ENCODE results near the gene CR1.
"Not testable (repeated sequence)": the region's sequence is repeated elsewhere in the genome, so short reads cannot be mapped to it uniquely, and the experiment has no call there.

The CR1 gene

DNA sequence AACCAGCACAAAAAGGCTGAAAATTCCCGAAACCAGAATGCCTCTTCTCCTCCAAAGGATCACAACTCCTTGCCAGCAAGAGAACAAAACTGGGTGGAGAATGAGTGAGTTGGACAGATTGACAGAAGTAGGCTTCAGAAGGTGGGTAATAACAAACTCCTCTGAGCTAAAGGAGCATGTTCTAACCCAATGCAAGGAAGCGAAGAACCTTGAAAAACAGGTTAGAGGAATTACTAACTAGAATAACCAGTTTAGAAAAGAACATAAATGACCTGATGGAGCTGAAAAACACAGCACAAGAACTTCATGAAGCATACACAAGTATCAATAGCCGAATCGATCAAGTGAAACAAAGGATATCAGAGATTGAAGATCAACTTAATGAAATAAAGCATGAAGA lies 93.5 kb downstream of the CR1 start:
- DNase-seq (ENCODE audit: low spot score) = not testable (repeated sequence)

DNA sequence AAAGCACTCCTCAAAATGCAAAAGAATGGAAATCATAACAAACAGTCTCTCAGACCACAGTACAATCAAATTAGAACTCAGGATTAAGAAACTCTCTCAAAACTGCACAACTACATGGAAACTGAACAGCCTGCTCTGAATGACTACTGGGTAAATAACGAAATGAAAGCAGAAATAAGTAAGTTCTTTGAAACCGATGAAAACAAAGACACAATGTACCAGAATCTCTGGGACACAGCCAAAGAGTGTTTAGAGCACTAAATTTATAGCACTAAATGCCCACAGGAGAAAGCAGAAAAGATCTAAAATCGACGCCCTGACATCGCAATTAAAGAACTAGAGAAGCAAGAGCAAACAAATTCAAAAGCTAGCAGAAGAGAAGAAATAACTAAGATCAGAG lies 95.2 kb downstream of the CR1 start:
- not testable (repeated sequence) for DNase-seq (ENCODE audit: low spot score)

DNA sequence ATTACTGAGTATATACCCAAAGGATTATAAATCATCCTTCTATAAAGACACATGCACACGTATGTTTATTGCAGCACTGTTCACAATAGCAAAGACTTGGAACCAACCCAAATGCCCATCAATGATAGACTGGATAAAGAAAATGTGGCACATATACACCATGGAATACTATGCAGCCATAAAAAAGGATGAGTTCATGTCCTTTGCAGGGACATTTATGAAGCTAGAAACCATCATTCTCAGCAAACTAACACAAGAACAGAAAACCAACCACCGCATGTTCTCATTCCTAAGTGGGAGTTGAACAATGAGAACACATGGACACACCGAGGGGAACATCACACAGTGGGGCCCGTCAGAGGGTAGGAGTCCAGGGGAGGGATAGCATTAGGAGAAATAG lies 98.1 kb downstream of the CR1 start:
- not testable (repeated sequence) for DNase-seq (ENCODE audit: low spot score)

- DNase-seq (ENCODE audit: low spot score) = peak; percentile 16
Observed at GRCh38 chr1:207603777-207604176, 107.8 kb downstream of the CR1 start.

- no peak for DNase-seq (ENCODE audit: low spot score)
Observed at GRCh38 chr1:207605444-207606361, 109.7 kb downstream of the CR1 start.

DNA sequence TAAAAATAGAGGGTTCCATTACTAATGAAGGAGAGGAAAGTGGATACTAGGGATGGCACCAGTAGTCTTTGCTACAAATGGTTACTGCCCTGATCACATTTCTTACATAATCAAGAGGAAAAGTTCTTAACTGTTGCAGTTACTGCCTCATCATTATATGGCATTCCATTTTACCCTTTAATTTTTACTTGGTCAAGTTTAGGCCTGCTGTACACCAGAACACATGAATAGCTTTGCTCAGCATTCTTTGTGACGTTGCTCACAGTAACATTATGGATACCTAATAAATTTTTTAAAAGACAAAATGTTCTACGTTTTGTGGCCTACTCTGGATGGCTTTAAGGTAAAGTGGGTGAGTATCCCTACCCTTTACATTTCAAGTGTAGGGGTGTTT lies 110.4 kb downstream of the CR1 start:
- DNase-seq (ENCODE audit: low spot score) = no peak

DNA sequence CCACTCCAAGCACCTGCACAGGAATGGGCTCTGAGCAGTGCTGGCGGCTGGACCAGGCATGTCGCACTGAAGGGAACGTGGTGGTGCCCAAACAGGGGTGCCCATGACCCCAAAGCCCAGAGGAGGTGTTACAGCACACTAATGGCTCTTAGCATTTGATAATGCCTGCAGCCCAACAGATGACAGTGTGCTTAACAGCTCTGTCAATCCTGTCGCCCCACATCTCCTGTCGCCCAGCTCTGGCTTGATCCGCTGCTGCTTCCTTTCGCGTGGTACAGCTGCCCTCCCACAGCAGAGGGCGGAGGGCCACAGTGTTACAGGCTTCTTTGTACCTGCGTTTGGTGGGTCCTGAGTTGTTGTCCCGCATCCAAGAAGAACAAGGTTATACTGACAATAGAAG lies 116.8 kb downstream of the CR1 start:
- DNase-seq (ENCODE audit: low spot score) = no peak

DNA sequence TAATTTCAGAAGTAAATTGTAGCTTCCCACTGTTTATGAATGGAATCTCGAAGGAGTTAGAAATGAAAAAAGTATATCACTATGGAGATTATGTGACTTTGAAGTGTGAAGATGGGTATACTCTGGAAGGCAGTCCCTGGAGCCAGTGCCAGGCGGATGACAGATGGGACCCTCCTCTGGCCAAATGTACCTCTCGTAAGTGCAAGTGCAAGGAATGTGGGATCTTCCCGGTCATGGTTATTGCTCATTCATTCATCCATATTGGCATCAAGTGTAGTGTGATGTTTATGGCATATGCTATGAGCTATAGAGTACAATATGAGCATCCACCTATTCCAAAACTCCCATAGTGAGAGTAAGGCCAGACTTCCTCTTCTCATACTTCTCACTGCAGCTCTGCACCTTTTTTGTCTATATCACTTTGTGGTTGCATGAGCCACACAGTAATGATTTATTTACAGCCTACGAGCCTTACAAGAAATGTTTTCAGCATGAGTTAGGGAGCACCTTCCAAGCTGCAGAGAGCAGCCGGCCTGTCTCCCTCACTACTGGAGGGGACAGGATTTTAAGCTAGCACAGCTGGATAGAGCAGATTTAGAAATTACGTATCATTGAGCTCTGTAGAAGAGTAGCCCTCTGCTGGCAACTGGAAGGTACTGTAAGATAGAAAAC lies 124.0 kb downstream of the CR1 start:
- DNase-seq (ENCODE audit: low spot score) = peak; percentile 42

DNA sequence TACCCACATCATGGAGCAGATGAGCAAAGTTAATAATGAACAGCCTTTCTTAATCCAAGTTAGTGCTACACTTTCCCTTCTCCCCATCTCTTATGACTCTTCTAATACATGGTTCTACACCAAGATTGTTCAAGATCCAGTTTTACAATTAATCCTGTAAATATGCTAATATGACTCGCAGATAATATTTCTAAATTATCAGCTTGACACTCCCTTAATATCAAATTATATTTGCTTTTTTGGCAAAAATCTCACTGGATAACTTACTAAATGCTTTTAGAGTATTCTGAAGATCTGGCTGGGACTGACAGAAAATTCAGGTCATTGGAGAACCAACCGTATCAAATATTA lies 124.6 kb downstream of the CR1 start:
- no peak for DNase-seq (ENCODE audit: low spot score)

- not testable (repeated sequence) for DNase-seq (ENCODE audit: low spot score)
Observed at GRCh38 chr1:207625504-207626071, 129.6 kb downstream of the CR1 start.

DNA sequence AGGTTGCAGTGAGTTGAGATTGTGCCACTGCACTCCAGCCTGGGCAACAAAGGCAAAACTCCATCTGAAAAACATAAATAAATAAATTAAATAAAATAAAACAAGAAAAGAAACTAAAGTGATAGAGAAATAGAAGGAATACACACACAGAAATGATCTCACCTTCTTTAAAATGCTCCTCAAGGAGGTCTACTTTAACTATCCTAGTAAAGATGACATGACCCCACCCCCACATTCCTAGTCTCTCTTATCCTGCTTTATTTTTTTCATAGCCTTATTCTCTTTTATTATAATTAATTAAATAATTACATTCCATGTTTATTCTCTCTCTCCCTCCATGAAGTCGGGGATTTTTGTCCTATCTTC lies 131.0 kb downstream of the CR1 start:
- DNase-seq (ENCODE audit: low spot score) = no peak

GRCh38 chr1:207627496-207627895 lies 131.5 kb downstream of the CR1 start:
- no peak for DNase-seq (ENCODE audit: low spot score)

DNA sequence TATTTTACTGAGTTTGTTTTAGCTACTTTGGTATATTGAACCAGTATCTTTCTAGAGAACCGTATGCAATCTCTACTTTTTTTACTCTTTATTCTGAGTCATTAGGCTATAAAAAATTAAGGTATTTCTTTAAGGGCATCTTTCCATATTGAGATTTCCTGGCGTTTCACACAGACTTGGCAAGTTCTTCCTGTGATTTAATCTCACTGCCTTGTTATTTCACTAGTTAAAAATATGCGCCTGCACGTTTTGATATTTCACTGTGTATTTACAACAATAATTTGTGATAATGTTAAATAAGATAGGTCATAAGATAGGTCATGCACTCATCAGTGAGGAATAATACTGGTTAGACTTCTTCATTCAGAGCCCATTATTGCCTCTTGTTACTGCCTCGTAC lies 132.8 kb downstream of the CR1 start:
- DNase-seq (ENCODE audit: low spot score) = no peak

DNA sequence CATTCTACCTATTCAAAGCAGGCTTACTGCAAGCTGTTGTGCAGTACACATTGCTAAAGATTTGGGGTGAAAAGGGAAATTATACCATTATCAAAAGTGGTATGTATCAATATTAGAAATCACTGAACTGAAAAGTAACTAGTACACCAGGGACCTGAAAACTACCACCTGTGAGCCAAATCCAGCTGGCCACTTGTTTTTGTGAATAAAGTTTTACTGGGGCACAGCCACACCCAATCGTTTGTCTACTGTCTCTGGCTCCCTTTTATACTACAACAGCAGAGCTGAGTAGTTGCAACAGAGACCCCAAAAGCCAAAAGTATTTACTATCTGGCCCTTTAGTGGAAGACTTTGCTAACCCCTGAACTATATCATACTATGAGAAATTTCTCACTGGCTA lies 135.2 kb downstream of the CR1 start:
- no peak for DNase-seq (ENCODE audit: low spot score)

DNA sequence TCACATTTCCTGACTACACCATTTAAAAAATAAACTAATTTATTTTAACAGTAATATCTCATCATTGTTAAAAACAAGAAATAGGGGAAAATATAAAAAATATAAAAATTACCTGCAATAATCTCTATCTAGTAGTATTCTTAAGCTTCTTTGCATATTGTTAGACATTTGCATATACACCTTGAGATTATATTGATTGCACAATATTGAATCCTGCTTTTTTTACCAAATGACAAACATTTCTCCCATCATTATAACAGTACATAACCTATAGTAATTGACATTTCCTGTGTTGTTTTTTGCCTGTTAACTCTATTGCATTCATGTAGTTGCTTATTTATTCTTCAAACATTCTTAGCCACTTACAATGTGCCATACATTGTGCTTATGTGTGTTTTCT lies 137.3 kb downstream of the CR1 start:
- no peak for DNase-seq (ENCODE audit: low spot score)

DNA sequence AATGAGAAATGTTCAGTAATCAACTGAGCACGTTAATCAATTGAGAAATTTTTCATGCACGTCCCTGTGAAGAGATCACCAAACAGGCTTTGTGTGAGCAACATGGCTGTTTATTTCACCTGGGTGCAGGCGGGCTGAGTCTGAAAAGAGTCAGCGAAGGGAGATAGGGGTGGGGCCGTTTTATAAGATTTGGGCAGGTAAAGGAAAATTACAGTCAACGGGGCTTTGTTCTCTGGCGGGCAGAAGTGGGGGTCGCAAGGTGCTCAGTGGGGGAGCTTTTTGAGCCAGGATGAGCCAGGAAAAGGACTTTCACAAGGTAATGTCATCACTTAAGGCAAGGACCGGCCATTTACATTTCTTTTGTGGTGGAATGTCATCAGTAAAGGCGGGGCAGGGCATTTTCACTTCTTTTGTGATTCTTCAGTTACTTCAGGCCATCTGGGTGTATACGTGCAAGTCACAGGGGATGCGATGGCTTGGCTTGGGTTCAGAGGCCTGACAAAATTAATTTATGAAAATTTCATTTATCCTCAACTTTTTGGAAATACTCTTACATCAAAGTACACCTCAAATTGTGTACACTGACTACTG lies 137.8 kb downstream of the CR1 start:
- not testable (repeated sequence) for DNase-seq (ENCODE audit: low spot score)

DNA sequence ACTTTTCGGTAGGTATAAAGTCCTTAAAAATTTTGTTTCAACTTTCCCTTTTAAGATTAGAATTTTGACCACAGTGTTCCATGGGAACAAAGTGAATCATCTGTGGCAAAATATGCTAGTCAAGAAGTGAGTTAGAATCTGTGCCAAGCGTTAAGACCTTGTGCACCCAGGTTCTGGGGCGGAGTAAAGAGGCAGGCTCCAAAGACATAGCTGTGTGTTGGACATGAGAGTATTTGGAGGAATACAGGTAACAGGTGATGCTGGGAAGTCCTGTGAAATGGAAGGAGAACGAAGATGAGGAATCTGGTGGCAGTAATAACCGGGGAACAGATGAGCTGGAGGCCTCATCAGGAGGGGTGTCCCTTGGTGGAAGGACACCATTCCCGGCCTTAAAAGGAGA lies 138.3 kb downstream of the CR1 start:
- not testable (repeated sequence) for DNase-seq (ENCODE audit: low spot score)

- DNase-seq (ENCODE audit: low spot score) = not testable (repeated sequence)
Observed at GRCh38 chr1:207635569-207636186, 139.7 kb downstream of the CR1 start.

GRCh38 chr1:207638487-207639145 lies 142.7 kb downstream of the CR1 start:
- not testable (repeated sequence) for DNase-seq (ENCODE audit: low spot score)

GRCh38 chr1:207639362-207639761 lies 143.4 kb downstream of the CR1 start:
- not testable (repeated sequence) for DNase-seq (ENCODE audit: low spot score)

DNA sequence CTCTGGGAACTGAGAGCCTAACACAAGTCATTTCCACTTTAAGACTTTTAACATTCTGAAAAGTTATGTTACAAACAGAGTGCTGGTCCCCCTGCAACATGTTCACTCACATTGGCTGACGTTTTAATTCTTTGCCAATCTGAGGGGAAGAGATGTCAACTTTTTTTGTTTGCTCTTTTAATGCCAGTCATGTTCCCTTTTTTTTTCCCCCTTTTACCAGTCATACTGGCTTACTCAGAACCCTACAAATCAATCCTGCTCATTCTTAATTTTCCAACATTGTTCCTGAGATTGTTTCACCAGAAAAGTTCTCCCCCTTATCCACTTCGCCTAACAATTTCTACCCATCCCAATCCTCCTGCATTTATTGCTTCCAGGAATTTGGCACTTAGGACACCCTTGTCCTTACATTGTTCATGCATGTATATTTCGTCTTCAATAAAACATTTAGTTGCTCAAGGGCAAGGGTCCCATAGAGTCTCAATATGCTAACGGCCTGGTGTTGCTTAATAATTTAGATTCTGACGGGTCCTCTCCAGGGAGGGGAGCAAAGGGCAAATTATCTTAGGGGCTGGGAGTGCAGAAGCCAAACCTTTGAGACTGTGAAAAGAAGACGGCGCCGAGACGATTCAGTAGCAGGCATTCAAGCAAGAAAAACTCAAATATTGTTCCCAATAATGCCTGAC lies 148.4 kb downstream of the CR1 start:
- DNase-seq (ENCODE audit: low spot score) = no peak

All from COLO829 (cell line).